MCF 10A (cell line): ENCODE data around the gene PLOD1. TPM values are rescaled to one million over a fixed set of nuclear protein-coding genes. Genes with fewer than 3 reads are reported as not detected.
A peak's percentile ranks its signal among the peaks of the same experiment; 100 is the strongest.

Source experiments
- BruUV-seq: library from RNA; stranded (reverse); fragments of 400-500 nt; replicated peaks from 2 replicates; lab custom pipeline; 2021; lab: Mats Ljungman, UMichigan
- CTCF ChIA-PET: fragments of 300-600 bp; sonication (Branson Sonifier 250); formaldehyde crosslinking; extraction: SDS; loops from one replicate; lab custom pipeline; 2021; ENCODE audit warnings: antibody characterized with exemption, inconsistent platforms; lab: Yijun Ruan, JAX
- POLR2A ChIA-PET: fragments of 300-600, 350-650 bp; sonication (Branson Sonifier 250); formaldehyde crosslinking; extraction: SDS; loops from one replicate; lab custom pipeline; 2020; ENCODE audit warnings: antibody characterized with exemption, inconsistent platforms; lab: Yijun Ruan, JAX
- DNase-seq: peaks from one replicate; pipeline ENCODE4 v3.0.0-alpha.2; 2018; ENCODE audit not compliant: unreplicated experiment
- H3K27ac Mint-ChIP-seq: one replicate; pipeline ENCODE4 v1.8.0; 2022; ENCODE audit warnings: mild to moderate bottlenecking, low read depth, mixed read lengths; ENCODE audit not compliant: unreplicated experiment
- H3K27me3 Mint-ChIP-seq: one replicate; pipeline ENCODE4 v1.8.0; 2022; ENCODE audit warnings: mixed read lengths; ENCODE audit not compliant: insufficient read depth, unreplicated experiment
- H3K36me3 Mint-ChIP-seq: one replicate; pipeline ENCODE4 v1.8.0; 2022; ENCODE audit warnings: mild to moderate bottlenecking, moderate library complexity, mixed read lengths; ENCODE audit not compliant: insufficient read depth, unreplicated experiment
- H3K4me1 Mint-ChIP-seq: one replicate; pipeline ENCODE4 v1.8.0; 2022; ENCODE audit warnings: mixed read lengths; ENCODE audit not compliant: insufficient read depth, unreplicated experiment
- H3K4me3 Mint-ChIP-seq: one replicate; pipeline ENCODE4 v1.8.0; 2022; ENCODE audit warnings: mild to moderate bottlenecking, moderate library complexity, mixed read lengths; ENCODE audit not compliant: unreplicated experiment
- H3K9me3 Mint-ChIP-seq: one replicate; pipeline ENCODE4 v1.8.0; 2022; ENCODE audit warnings: mixed read lengths; ENCODE audit not compliant: unreplicated experiment
- intact Hi-C: fragments of 100-400 bp; cut with micrococcal nuclease; formaldehyde crosslinking; loops from 2 replicates; pipeline ENCODE4 v1.14.1; 2022
- total RNA-seq: library from RNA; stranded (reverse); gene quantifications from 2 replicates; pipeline ENCODE4 v1.2.3, GENCODE V29; 2022
- TF ChIP-seq, protein P1 (sequence below): fragments of 200-600 bp; IDR thresholded peaks from one replicate; pipeline ENCODE4 v1.8.0; 2022; ENCODE audit warnings: antibody characterized with exemption, mild to moderate bottlenecking; ENCODE audit not compliant: unreplicated experiment

PLOD1 gene
- total RNA-seq, 1 experiment from 2014 or later = 48.2 TPM

DNA sequence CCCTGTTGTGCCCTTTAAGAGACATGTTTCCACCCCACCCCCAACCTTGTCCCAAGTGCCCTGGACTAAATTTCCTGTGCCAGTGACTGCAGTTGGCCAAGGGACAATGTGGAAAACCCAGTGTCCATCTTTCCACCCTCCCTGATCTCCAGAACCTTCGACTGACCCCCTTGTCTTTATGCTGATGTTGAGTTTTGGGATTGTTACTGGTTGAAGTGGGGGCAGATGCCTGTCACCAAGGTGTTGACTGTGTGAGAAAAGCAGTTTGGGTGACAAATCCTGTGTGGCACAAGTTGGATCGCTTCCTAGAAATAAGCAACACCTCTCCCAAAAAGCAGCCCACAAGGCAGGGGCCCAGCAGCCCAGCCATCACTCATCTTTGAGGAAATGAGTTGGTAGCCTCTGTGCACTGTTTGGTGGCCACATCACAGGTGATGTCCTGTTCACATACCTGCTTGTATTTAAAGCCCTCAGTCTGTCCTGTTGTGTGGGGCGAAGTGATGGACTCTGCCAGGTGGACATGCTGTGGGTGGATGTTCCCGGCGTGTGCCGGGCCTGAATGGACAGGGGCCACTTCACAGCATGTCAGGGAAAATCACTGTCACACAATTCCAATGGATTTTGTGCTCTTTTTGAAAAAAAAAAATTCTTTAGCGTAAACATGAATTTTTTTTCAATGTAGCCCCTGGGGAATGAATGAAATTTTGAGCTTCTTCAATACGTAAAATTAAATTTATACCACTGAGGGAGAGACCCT, 78.2 kb downstream of the PLOD1 start:
- intact Hi-C loops = no loop called here
- no peak for DNase-seq
- ChIA-PET POLR2A (interaction anchor here (0.9 to 1.1 kb wide), 2 partner anchors 31 to 105 kb away, joined by 3 read pairs; no protein-coding TSS in a partner anchor), CTCF (interaction anchor here (0.6 to 1.0 kb wide), 3 partner anchors 19 to 975 kb away, joined by 3 read pairs; no protein-coding TSS in a partner anchor)
- Mint-ChIP-seq H3K36me3 (peaks cover 68% of the 10 kb centered on the region), H3K27me3 (no peaks in the 10 kb centered on the region), H3K9me3 (no peaks in the 10 kb centered on the region), H3K4me3 (no peak overlapping the region), H3K4me1 (no peaks in the 10 kb centered on the region), H3K27ac (no peak overlapping the region)
- TF ChIP-seq, protein P1, sequence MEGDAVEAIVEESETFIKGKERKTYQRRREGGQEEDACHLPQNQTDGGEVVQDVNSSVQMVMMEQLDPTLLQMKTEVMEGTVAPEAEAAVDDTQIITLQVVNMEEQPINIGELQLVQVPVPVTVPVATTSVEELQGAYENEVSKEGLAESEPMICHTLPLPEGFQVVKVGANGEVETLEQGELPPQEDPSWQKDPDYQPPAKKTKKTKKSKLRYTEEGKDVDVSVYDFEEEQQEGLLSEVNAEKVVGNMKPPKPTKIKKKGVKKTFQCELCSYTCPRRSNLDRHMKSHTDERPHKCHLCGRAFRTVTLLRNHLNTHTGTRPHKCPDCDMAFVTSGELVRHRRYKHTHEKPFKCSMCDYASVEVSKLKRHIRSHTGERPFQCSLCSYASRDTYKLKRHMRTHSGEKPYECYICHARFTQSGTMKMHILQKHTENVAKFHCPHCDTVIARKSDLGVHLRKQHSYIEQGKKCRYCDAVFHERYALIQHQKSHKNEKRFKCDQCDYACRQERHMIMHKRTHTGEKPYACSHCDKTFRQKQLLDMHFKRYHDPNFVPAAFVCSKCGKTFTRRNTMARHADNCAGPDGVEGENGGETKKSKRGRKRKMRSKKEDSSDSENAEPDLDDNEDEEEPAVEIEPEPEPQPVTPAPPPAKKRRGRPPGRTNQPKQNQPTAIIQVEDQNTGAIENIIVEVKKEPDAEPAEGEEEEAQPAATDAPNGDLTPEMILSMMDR = no peak
- TSS peak; percentile 59 for BruUV-seq

DNA sequence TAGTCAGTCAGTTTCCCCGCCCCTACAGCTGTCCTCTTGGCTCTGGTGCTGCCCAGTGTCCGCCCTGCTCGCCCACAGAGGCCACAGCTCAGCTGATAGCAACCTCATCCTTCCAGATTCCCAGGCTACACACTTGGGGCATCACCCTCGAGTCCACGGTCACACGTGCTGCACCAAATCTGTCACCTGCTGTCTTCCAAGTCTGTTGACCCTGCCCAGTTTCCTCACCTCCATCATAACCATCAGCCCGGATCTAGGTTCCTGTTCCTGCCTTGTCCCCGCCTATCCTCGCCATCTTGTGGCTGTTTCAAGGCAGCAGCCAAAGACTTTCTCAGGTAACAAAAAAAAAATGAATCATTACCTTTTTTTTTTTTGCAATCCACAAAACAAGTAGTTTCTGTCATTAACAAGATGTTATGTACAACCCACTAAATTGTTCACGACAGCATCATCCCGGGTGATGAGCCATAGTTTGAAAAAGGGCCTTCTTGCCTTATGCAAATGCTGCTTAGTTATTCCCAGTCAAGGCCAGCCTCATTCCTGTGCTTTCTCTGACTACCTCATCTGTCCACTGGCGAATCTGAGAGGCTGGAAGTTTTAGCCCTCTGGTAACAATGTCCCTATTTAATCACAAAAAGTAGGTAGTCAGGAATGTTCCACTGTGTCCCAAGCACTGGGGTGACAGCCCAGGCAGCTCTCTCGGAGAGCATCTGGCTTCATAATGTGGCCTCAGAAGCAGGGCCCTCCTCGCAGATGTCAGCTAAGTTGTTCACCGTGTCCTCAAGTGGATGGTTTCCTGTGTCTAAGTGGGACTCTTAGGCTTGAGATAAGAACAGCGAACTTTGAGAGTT, 79.8 kb downstream of the PLOD1 start:
- Mint-ChIP-seq H3K4me1 (no peaks in the 10 kb centered on the region), H3K4me3 (no peak overlapping the region), H3K36me3 (peaks cover 55% of the 10 kb centered on the region), H3K27ac (peak overlapping the region; percentile 39), H3K27me3 (no peaks in the 10 kb centered on the region), H3K9me3 (no peaks in the 10 kb centered on the region)
- TF ChIP-seq, protein P1 = no peak
- no peak for DNase-seq
- BruUV-seq = no TSS peak
- intact Hi-C loops = no loop called here
- CTCF ChIA-PET = interaction anchor here (0.6 to 1.4 kb wide), 2 partner anchors 17 to 31 kb away, joined by 4 to 5 read pairs; no protein-coding TSS in a partner anchor
- POLR2A ChIA-PET = no interaction called here

DNA sequence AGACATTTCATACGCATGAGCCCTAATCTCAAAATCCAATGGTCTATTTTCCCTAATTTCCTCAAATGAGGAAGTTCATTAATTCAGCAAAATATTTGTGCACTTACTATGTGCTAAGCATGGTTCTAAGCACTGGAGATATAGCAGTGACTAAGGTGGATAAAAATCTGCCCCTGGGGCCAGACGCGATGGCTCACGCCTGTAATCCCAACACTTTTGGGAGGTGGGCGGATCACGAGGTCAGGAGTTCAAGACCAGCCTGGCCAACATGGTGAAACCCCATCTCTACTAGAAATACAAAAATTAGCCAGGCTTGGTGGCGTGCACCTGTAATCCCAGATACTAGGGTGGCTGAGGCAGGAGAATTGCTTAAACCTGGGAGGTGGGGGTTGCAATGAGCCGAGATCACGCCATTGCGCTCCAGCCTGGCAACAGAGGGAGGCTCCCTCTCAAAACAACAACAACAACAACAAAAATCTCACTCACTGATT, 80.5 kb downstream of the PLOD1 start:
- no TSS peak for BruUV-seq
- H3K36me3 Mint-ChIP-seq = peaks cover 48% of the 10 kb centered on the region
- POLR2A ChIA-PET = no interaction called here
- CTCF ChIA-PET = no interaction called here
- H3K4me3 Mint-ChIP-seq = no peak overlapping the region
- no peak for DNase-seq
- no peaks in the 10 kb centered on the region for H3K9me3 Mint-ChIP-seq
- peak overlapping the region; percentile 39 for H3K27ac Mint-ChIP-seq
- intact Hi-C loops = no loop called here
- no peaks in the 10 kb centered on the region for H3K4me1 Mint-ChIP-seq
- TF ChIP-seq, protein P1 = no peak
- H3K27me3 Mint-ChIP-seq = no peaks in the 10 kb centered on the region

DNA sequence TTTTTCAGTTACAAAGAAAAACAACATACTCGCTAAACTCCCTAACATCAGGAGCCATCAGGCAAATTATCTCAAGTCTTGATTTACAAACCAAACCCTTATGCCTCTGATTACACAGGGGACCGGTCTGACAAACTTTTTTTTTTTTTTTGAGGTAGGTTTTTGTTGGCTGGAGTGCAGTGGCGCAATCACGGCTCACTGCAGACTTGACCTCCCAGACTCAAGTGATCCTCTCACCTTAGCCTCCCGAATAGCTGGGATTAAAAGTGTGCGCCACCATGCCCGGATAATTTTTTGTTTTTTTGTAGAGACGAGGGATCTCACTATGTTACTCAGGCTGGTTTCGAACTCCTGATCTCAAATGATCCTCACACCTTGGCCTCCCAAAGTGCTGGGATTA, 81.0 kb downstream of the PLOD1 start:
- intact Hi-C loops = no loop called here
- Mint-ChIP-seq H3K27ac (no peak overlapping the region), H3K4me3 (no peak overlapping the region)

More for the DNA sequence above, 81.0 kb downstream of the PLOD1 start:
- BruUV-seq = no TSS peak
- TF ChIP-seq, protein P1 = no peak
- Mint-ChIP-seq H3K27me3 (no peaks in the 10 kb centered on the region), H3K9me3 (no peaks in the 10 kb centered on the region), H3K36me3 (peaks cover 43% of the 10 kb centered on the region), H3K4me1 (no peaks in the 10 kb centered on the region)
- ChIA-PET CTCF (no interaction called here), POLR2A (no interaction called here)
- DNase-seq = no peak
